ENCODE data around the gene DNALI1. TPM values are rescaled to one million over a fixed set of nuclear protein-coding genes. Genes with fewer than 3 reads are reported as not detected.
"Not testable (repeated sequence)": the region's sequence is repeated elsewhere in the genome, so short reads cannot be mapped to it uniquely, and the experiment has no call there.

DNALI1 gene
- total and polyA plus RNA-seq, 10 of the 15 experiments (the other 5 are each of a cell fraction or from before 2014, with no cell fraction given): 0.03 to 0.13 (median 0.05) TPM; not detected in 7

DNA sequence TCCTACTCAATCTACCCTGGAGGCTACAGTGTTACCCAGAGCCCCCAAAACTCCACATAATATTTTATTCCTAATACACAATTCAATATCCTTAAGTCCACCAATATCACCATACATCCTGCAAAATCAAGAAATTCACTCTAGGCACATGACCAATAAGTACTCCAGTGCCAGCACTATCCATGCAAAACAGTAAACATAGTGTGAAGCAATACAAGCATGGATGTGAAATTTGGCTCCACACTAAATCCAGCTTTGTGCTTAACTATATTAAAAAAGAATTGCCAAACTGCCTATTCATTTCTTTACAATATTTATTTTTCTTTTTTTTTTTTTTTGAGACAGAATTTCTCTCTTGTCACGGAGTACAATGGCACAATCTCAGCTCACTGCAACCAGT, 39.2 kb upstream of the DNALI1 start:
- Histone ChIP-seq H3K9ac (ENCODE audit: control insufficient read depth, insufficient read depth, low read length) (no peak overlapping the region), H3K9me3 (replicated peaks; ENCODE audit: control insufficient read depth, insufficient read depth, low read length) (no peaks in the 10 kb centered on the region), H4K20me1 (ENCODE audit: control insufficient read depth, insufficient read depth) (no peaks in the 10 kb centered on the region), H3K4me3 (no peak overlapping the region), H3K36me3 (ENCODE audit: control insufficient read depth in 2 of 2, insufficient read depth in 2 of 2, low read length in 1 of 2) (peaks cover 0 to 3% of the 10 kb centered on the region in 2 experiments; a peak in 1 of 4 replicates), H3K4me2 (ENCODE audit: control insufficient read depth, insufficient read depth) (no peak overlapping the region), H3K79me2 (ENCODE audit: control insufficient read depth, insufficient read depth, low read length) (peaks cover 14% of the 10 kb centered on the region), H3K27ac (ENCODE audit: control insufficient read depth, insufficient read depth) (no peak overlapping the region), H3K4me1 (ENCODE audit: control insufficient read depth, insufficient read depth, low read length) (peaks cover 6% of the 10 kb centered on the region), H3K27me3 (replicated peaks in 1 of 2; ENCODE audit: control insufficient read depth in 2 of 2, insufficient read depth in 2 of 2, low read length in 1 of 2) (no peaks in the 10 kb centered on the region), H2AFZ (ENCODE audit: control insufficient read depth, low read depth, low read length) (no peak overlapping the region)
- SMC1A ChIA-PET (ENCODE audit: uncharacterized antibody, unreplicated experiment): no interaction called here
- TF ChIP-seq, protein P1, sequence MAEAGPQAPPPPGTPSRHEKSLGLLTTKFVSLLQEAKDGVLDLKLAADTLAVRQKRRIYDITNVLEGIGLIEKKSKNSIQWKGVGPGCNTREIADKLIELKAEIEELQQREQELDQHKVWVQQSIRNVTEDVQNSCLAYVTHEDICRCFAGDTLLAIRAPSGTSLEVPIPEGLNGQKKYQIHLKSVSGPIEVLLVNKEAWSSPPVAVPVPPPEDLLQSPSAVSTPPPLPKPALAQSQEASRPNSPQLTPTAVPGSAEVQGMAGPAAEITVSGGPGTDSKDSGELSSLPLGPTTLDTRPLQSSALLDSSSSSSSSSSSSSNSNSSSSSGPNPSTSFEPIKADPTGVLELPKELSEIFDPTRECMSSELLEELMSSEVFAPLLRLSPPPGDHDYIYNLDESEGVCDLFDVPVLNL (IDR thresholded peaks at IDR 0.05; ENCODE audit: low read depth, low read length): no peak
- BruUV-seq (replicated peaks): no TSS peak
- RAD21 ChIA-PET (ENCODE audit: unreplicated experiment): no interaction called here
- FAIRE-seq: no peak
- in situ Hi-C loops (cut with MboI): no loop called here
- no peak for ATAC-seq
- WGBS (ENCODE audit: insufficient coverage, insufficient replicate concordance, low lambda C conversion rate, missing lambda C conversion rate): no CpG with 5 or more reads among the region's 1 CpG
- POLR2A ChIA-PET: interaction anchor here (0.6 kb wide), 2 partner anchors 46 to 65 kb away, joined by 3 read pairs; no protein-coding TSS in a partner anchor
- CTCF ChIA-PET: no interaction called here
- DNase-seq (ENCODE audit: low read depth, low spot score): no peak
- intact Hi-C loops (cut with micrococcal nuclease; ENCODE audit: unreplicated experiment): no loop called here

DNA sequence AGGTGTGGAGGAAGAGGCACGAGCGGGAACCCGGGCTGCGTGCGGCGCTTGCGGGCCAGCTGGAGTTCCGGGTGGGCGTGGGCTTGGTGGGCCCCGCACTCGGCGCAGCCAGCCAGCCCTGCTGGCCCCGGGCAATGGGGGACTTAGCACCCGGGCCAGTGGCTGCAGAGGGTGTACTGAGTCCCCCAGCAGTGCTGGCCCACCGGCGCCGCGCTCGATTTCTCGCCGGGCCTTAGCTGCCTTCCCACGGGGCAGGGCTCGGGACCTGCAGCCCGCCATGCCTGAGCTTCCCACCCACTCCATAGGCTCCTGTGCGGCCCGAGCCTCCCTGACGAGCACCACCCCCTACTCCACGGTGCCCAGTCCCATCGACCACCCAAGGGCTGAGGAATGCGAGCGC, 38.5 kb upstream of the DNALI1 start:
- RAD21 ChIA-PET (ENCODE audit: unreplicated experiment); H3K9ac ChIP-seq (ENCODE audit: control insufficient read depth, insufficient read depth, low read length); intact Hi-C loops (cut with micrococcal nuclease; ENCODE audit: unreplicated experiment); BruUV-seq (replicated peaks); H4K20me1 ChIP-seq (ENCODE audit: control insufficient read depth, insufficient read depth); H3K36me3 ChIP-seq (ENCODE audit: control insufficient read depth in 2 of 2, insufficient read depth in 2 of 2, low read length in 1 of 2); H3K9me3 ChIP-seq (replicated peaks; ENCODE audit: control insufficient read depth, insufficient read depth, low read length); H3K27me3 ChIP-seq (replicated peaks in 1 of 2; ENCODE audit: control insufficient read depth in 2 of 2, insufficient read depth in 2 of 2, low read length in 1 of 2); in situ Hi-C loops (cut with MboI); H3K4me1 ChIP-seq (ENCODE audit: control insufficient read depth, insufficient read depth, low read length); CTCF ChIA-PET; H3K27ac ChIP-seq (ENCODE audit: control insufficient read depth, insufficient read depth); H3K4me2 ChIP-seq (ENCODE audit: control insufficient read depth, insufficient read depth); H3K4me3 ChIP-seq; ATAC-seq; SMC1A ChIA-PET (ENCODE audit: uncharacterized antibody, unreplicated experiment); H2AFZ ChIP-seq (ENCODE audit: control insufficient read depth, low read depth, low read length); DNase-seq (ENCODE audit: low read depth, low spot score); FAIRE-seq: not testable (repeated sequence)
- H3K79me2 ChIP-seq (ENCODE audit: control insufficient read depth, insufficient read depth, low read length): peaks cover 10% of the 10 kb centered on the region
- POLR2A ChIA-PET: interaction anchor here (0.6 kb wide), 2 partner anchors 46 to 64 kb away, joined by 3 read pairs; no protein-coding TSS in a partner anchor
- 0% methylated on average over 1 of the region's 31 CpGs for WGBS (ENCODE audit: insufficient coverage, insufficient replicate concordance, low lambda C conversion rate, missing lambda C conversion rate)

- BruUV-seq (replicated peaks); DNase-seq (ENCODE audit: low read depth, low spot score); H2AFZ ChIP-seq (ENCODE audit: control insufficient read depth, low read depth, low read length); H3K4me2 ChIP-seq (ENCODE audit: control insufficient read depth, insufficient read depth); H3K4me3 ChIP-seq; intact Hi-C loops (cut with micrococcal nuclease; ENCODE audit: unreplicated experiment); in situ Hi-C loops (cut with MboI); RAD21 ChIA-PET (ENCODE audit: unreplicated experiment); H3K79me2 ChIP-seq (ENCODE audit: control insufficient read depth, insufficient read depth, low read length); H3K9me3 ChIP-seq (replicated peaks; ENCODE audit: control insufficient read depth, insufficient read depth, low read length); H3K4me1 ChIP-seq (ENCODE audit: control insufficient read depth, insufficient read depth, low read length); FAIRE-seq; SMC1A ChIA-PET (ENCODE audit: uncharacterized antibody, unreplicated experiment); H3K27me3 ChIP-seq (replicated peaks in 1 of 2; ENCODE audit: control insufficient read depth in 2 of 2, insufficient read depth in 2 of 2, low read length in 1 of 2); H3K36me3 ChIP-seq (ENCODE audit: control insufficient read depth in 2 of 2, insufficient read depth in 2 of 2, low read length in 1 of 2); CTCF ChIA-PET; POLR2A ChIA-PET; H3K27ac ChIP-seq (ENCODE audit: control insufficient read depth, insufficient read depth); H4K20me1 ChIP-seq (ENCODE audit: control insufficient read depth, insufficient read depth); H3K9ac ChIP-seq (ENCODE audit: control insufficient read depth, insufficient read depth, low read length); ATAC-seq: not testable (repeated sequence)
- WGBS (ENCODE audit: insufficient coverage, insufficient replicate concordance, low lambda C conversion rate, missing lambda C conversion rate): 70% methylated on average over 15 of the region's 15 CpGs
Observed at GRCh38 chr1:37518929-37519328, 37.8 kb upstream of the DNALI1 start.
